GM20431 (cell line): ENCODE measurements around the gene PTN.

ENCODE experiments used
- in situ Hi-C: fragments of 300-500 bp; cut with MseI, MboI; formaldehyde crosslinking; loops from one replicate; pipeline ENCODE4 v1.15.0; 2020; ENCODE audit warnings: low sequenced_read_pairs; ENCODE audit not compliant: unreplicated experiment

The PTN gene

GRCh38 chr7:137325927-137326326 lies 17.6 kb downstream of the PTN start:
- in situ Hi-C loops, result no loop called here

DNA sequence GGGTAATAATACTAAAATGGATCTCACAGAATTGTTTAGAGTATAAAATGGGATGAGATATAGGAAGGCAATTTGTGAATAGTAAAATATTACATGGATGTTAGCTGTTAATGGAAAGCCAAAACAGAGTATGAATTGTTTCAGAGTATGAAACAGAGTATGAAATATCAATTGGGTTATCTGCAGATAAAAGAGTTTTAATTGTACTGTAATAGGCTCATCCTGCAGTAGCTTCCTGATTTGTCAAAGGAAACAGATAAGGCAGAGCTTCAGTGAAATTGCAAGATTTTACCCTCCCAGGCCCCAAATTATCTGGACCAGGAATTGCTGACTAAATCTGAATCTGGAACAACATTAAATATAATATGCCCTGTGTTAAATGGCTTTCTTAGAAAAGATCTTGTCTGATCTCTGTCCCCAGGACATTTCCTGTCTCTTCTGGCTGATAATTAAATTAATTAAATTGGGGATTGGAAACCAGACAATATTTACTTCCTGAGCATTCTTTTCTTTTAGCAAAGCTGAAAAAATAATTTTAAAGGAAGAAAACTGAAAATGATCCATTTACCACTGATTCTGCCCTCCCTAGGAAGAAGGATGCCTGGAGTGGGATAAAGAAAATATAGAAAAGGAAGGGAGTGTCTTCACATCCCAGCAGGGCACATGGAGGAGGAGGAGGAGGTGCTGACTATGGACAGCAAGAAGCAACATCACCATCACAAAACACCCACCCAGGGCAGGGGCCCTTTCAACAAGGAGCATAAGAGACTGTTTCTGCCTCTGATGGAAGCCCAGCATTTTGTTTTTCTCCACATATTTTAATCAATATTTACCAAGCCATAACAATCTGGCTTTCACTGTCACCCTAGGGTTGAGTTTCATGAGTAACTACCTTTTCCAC lies 18.5 kb downstream of the PTN start:
- in situ Hi-C loops, result no loop called here

- in situ Hi-C loops, result no loop called here
These were observed 26.7 kb downstream of the PTN start for GRCh38 chr7:137316648-137317353.

GRCh38 chr7:137313201-137313600 lies 30.3 kb downstream of the PTN start:
- in situ Hi-C loops, result no loop called here

DNA sequence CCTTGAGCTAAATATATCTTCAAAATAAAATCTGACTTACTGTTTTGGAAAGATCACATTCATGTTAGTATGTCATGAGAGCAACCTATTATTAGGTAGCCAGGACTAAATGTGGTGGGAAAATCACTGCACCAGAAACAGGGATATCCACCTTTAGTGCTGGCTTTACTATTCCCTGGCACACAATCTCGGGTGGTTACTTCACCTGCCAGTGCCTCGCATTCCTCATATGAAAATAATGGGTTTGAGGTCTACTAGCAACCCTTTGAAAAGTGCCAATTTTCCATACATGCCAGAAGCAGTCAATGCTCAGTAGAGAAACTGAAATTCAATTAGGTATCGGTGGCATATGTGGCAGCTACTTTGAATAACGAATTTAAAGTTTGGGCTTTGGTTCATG lies 36.8 kb downstream of the PTN start:
- in situ Hi-C loops, result no loop called here

DNA sequence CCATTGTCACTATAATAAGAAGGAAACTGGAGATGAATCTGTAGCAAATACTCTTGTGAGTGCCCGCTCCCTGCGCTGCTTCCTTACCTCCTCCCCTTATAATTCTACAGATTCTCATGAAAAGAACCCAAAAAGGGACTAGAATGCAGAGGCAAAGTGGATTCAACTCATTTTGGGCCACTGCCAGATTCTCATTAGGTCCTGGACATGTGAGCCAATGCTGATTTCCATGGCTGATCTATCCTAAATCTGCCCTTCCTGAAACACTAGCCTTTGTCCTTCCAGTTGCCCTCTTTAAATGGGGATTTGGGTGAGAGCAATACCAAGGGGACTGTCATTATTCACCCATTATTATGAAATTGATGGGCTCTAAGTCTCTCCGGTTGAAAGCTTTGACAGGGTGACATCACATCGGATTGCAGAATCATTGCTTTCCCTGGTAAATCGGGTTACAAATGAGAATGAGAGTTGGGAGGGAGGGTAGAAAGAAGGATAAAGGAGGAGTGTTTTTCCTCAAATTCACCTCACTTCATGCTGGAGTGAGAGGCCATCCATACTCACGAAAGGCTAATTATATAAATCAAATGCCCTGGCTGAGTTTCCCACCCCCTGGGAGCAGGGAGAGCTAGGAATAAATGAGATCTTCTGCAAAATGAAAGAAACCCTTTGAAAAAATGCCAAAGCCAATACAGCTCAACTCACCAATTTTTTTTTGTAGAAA lies 37.5 kb downstream of the PTN start:
- in situ Hi-C loops, result no loop called here

GRCh38 chr7:137304624-137305235 lies 38.8 kb downstream of the PTN start:
- in situ Hi-C loops, result no loop called here

- in situ Hi-C loops, result no loop called here
These were observed 39.4 kb downstream of the PTN start for GRCh38 chr7:137304165-137304564.

- in situ Hi-C loops, result no loop called here
These were observed 41.5 kb downstream of the PTN start for GRCh38 chr7:137302081-137302480.

GRCh38 chr7:137298464-137298794 lies 45.1 kb downstream of the PTN start:
- in situ Hi-C loops, result no loop called here

GRCh38 chr7:137297551-137298463 lies 45.7 kb downstream of the PTN start:
- in situ Hi-C loops, result no loop called here

DNA sequence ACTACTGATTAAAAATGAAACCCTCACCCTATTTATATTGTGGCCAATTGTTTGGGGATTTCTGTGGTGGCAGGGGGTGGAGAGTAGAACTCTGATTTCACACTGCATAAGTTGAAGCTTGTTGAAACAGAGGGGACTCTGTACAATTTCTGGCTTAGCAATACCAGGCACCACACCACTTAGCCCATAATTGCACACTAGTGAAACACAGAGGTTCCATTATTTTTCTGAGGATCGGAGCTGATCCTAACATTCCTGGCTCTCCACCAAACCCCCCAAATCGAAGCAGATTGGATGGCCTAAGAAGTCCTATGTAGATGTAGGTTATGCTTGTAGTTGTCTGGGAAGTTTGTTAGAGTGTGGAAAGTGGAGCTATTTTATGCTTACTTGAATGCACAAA lies 47.0 kb downstream of the PTN start:
- in situ Hi-C loops, result no loop called here

GRCh38 chr7:137295739-137296324 lies 47.7 kb downstream of the PTN start:
- in situ Hi-C loops, result no loop called here

DNA sequence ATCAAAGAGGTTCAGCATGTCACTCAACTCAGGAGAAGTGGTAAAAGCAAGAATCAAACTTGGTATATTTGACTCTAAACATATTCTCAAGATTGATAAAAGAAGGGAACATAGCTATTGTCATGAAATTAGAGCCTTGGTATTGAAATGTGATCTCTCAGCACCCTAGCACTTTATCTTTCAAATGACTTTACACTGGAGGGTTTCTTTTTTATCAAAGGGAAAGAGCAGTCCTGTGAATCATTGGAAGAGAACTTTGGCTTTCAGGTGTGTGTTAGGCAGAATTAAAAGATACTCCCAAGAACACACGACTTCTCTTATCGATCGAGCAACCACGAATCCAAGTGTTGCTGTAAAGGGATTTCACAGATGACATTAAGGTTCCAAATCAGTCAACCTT lies 54.4 kb downstream of the PTN start:
- in situ Hi-C loops, result no loop called here

GRCh38 chr7:137287651-137288258 lies 55.8 kb downstream of the PTN start:
- in situ Hi-C loops, result no loop called here

- in situ Hi-C loops, result no loop called here
These were observed 60.4 kb downstream of the PTN start for GRCh38 chr7:137283153-137283552.

- in situ Hi-C loops, result no loop called here
These were observed 61.5 kb downstream of the PTN start for GRCh38 chr7:137282043-137282442.

GRCh38 chr7:137276189-137276588 lies 67.3 kb downstream of the PTN start:
- in situ Hi-C loops, result no loop called here

- in situ Hi-C loops, result no loop called here
These were observed 71.3 kb downstream of the PTN start for GRCh38 chr7:137272249-137272648.
